Measurements from ENCODE around the gene RABL3.
A peak's percentile ranks its signal among the peaks of the same experiment; 100 is the strongest.

Gene RABL3

DNA sequence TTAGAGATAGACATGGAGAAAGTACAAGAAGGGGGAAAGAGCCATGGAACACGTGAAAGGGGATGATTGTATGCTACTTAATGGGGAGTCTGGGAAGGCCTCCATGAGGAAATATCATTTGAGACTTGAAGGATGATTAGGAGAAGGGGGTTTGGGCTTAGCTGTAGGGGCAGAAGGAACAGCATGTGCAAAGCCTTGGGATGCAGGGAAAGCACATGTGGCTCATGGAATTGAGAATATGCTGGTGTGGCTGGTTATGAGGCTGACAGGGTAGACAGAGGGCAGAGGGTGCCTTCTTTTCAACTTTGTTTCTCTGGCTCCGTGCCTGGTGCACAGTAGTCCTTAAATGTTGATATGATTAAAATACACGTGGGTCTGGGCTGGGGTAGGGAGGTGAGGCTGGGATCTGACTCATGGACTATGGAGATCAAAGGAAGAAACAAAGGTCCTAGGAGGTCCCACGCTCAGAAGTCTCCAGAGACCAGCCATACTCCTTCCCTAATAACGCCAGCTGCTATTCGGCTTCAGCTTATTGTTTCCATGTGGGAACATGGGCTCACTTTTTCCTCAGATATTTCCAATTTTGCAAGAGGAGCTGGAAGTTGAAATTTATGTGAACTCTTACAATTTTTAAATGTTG lies 1.4 kb upstream of the RABL3 start:
- TF ChIP-seq EZH2 (IDR thresholded peaks at IDR 0.05; ENCODE audit: borderline replicate concordance, low read depth, low read length, severe bottlenecking) = no peak
- TF ChIP-seq, protein P1, sequence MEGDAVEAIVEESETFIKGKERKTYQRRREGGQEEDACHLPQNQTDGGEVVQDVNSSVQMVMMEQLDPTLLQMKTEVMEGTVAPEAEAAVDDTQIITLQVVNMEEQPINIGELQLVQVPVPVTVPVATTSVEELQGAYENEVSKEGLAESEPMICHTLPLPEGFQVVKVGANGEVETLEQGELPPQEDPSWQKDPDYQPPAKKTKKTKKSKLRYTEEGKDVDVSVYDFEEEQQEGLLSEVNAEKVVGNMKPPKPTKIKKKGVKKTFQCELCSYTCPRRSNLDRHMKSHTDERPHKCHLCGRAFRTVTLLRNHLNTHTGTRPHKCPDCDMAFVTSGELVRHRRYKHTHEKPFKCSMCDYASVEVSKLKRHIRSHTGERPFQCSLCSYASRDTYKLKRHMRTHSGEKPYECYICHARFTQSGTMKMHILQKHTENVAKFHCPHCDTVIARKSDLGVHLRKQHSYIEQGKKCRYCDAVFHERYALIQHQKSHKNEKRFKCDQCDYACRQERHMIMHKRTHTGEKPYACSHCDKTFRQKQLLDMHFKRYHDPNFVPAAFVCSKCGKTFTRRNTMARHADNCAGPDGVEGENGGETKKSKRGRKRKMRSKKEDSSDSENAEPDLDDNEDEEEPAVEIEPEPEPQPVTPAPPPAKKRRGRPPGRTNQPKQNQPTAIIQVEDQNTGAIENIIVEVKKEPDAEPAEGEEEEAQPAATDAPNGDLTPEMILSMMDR (IDR thresholded peaks at IDR 0.05; ENCODE audit: borderline replicate concordance, extremely low read depth, low read length, poor library complexity, severe bottlenecking) = no peak
- Histone ChIP-seq H3K4me1 (ENCODE audit: insufficient read depth, low read length) (peaks cover 28% of the 10 kb centered on the region), H3K27ac (ENCODE audit: low read length) (peak overlapping the region; percentile 81), H3K27me3 (ENCODE audit: insufficient read depth, low read length, poor library complexity) (no peaks in the 10 kb centered on the region), H3K9ac (ENCODE audit: low read depth, low read length) (peak overlapping the region; percentile 83), H2AFZ (ENCODE audit: low read depth, low read length) (peak overlapping the region; percentile 92; the same call in 1 of the 2 replicates), H3K36me3 (ENCODE audit: insufficient read depth, low read length) (peaks cover 2% of the 10 kb centered on the region; the same call in 1 of the 2 replicates), H3K79me2 (ENCODE audit: insufficient read depth, low read length) (peaks cover 63% of the 10 kb centered on the region), H4K20me1 (ENCODE audit: insufficient read depth, low read length) (no peaks in the 10 kb centered on the region), H3K9me3 (ENCODE audit: insufficient read depth, low read length, severe bottlenecking) (no peaks in the 10 kb centered on the region), H3K4me2 (ENCODE audit: insufficient read depth, low read length) (peak overlapping the region; percentile 85), H3K4me3 (ENCODE audit: low read depth in 1 of 2, low read length in 2 of 2) (peak overlapping the region; percentile 82 to 93)
- no peak for ATAC-seq (ENCODE audit: insufficient read depth, low read depth)
- no peak for DNase-seq

DNA sequence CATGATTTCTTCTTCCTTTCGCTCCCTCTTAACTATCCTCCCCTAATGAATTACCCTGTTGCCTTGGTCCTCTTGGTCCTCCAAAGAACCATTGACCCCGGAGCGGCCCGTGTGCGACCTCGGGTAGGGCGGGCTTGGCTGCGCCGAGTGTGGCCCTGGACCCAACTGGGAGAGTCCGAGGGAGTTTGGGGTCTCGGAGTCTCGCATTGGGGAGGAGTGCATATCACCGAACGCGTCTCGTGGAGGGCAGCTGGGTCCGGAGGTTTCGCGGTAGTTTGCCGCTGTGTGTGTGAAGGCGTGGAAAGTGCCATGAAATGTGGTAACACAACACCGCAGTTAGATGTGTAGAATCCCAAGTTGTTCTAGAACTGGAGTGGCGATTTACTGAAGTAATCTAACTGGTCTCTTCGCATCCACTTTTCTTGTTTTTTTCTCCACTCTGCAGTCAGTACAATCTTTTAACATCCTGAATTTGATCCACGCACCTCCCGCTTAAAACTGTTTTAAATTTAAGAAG lies 591 bp upstream of the RABL3 start:
- DNase-seq (peak; percentile 25), ATAC-seq (ENCODE audit: insufficient read depth, low read depth) (peak; percentile 12)
- Histone ChIP-seq H3K36me3 (ENCODE audit: insufficient read depth, low read length) (peaks cover 7% of the 10 kb centered on the region), H3K79me2 (ENCODE audit: insufficient read depth, low read length) (peaks cover 63% of the 10 kb centered on the region), H3K4me3 (ENCODE audit: low read depth in 1 of 2, low read length in 2 of 2) (peak overlapping the region; percentile 82 to 93), H3K9me3 (ENCODE audit: insufficient read depth, low read length, severe bottlenecking) (no peaks in the 10 kb centered on the region), H3K27me3 (ENCODE audit: insufficient read depth, low read length, poor library complexity) (no peaks in the 10 kb centered on the region), H3K4me2 (ENCODE audit: insufficient read depth, low read length) (peak overlapping the region; percentile 85), H3K27ac (ENCODE audit: low read length) (peak overlapping the region; percentile 81), H2AFZ (ENCODE audit: low read depth, low read length) (peak overlapping the region; percentile 92), H4K20me1 (ENCODE audit: insufficient read depth, low read length) (no peaks in the 10 kb centered on the region), H3K4me1 (ENCODE audit: insufficient read depth, low read length) (peaks cover 28% of the 10 kb centered on the region), H3K9ac (ENCODE audit: low read depth, low read length) (peak overlapping the region; percentile 83)
- no peak for TF ChIP-seq EZH2 (IDR thresholded peaks at IDR 0.05; ENCODE audit: borderline replicate concordance, low read depth, low read length, severe bottlenecking)
- TF ChIP-seq, protein P1 (IDR thresholded peaks at IDR 0.05; ENCODE audit: borderline replicate concordance, extremely low read depth, low read length, poor library complexity, severe bottlenecking) = no peak

DNA sequence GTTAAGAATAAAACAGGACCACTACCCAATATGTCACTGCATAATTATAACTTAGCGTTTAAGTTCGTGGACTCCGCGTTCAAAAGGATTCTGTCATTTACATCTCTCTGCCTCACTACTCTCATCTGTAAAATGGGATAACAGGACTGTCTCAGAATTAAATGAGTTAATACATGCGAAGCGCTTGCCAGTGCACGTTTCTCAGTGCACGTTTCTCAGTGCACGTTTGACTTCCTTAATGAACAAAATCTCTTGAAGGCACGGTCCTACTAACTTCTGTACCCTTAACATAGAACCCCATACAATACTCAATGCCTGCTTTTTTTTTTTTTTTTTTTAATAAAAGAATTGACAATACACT lies 499 bp downstream of the RABL3 start:
- Histone ChIP-seq H3K9me3 (ENCODE audit: insufficient read depth, low read length, severe bottlenecking) (no peaks in the 10 kb centered on the region), H3K36me3 (ENCODE audit: insufficient read depth, low read length) (peaks cover 11% of the 10 kb centered on the region), H3K4me3 (ENCODE audit: low read depth in 1 of 2, low read length in 2 of 2) (peak overlapping the region; percentile 82 to 93; a peak in 3 of 4 replicates), H3K27me3 (ENCODE audit: insufficient read depth, low read length, poor library complexity) (no peaks in the 10 kb centered on the region), H2AFZ (ENCODE audit: low read depth, low read length) (peak overlapping the region; percentile 95), H4K20me1 (ENCODE audit: insufficient read depth, low read length) (no peaks in the 10 kb centered on the region), H3K27ac (ENCODE audit: low read length) (peak overlapping the region; percentile 98), H3K4me2 (ENCODE audit: insufficient read depth, low read length) (peak overlapping the region; percentile 74), H3K79me2 (ENCODE audit: insufficient read depth, low read length) (peaks cover 56% of the 10 kb centered on the region), H3K4me1 (ENCODE audit: insufficient read depth, low read length) (peaks cover 28% of the 10 kb centered on the region), H3K9ac (ENCODE audit: low read depth, low read length) (peak overlapping the region; percentile 83)
- ATAC-seq (ENCODE audit: insufficient read depth, low read depth) = no peak
- TF ChIP-seq, protein P1 (IDR thresholded peaks at IDR 0.05; ENCODE audit: borderline replicate concordance, extremely low read depth, low read length, poor library complexity, severe bottlenecking) = no peak
- no peak for TF ChIP-seq EZH2 (IDR thresholded peaks at IDR 0.05; ENCODE audit: borderline replicate concordance, low read depth, low read length, severe bottlenecking)
- no peak for DNase-seq

Measured in DND-41 (cell line).